Measurements from ENCODE around the gene GGTLC2. TPM values are rescaled to one million over a fixed set of nuclear protein-coding genes. Genes with fewer than 3 reads are reported as not detected.

Gene GGTLC2
- total RNA-seq, 1 experiment from 2014 or later: not detected

- H3K27me3 Mint-ChIP-seq (ENCODE audit: unreplicated experiment): no peaks in the 10 kb centered on the region
These were observed 51.7 kb downstream of the GGTLC2 start for GRCh38 chr22:22696104-22696503.

More at GRCh38 chr22:22696104-22696503, 51.7 kb downstream of the GGTLC2 start:
- intact Hi-C loops (cut with micrococcal nuclease; ENCODE audit: unreplicated experiment): no loop called here
- CTCF ChIA-PET: no interaction called here
- H3K36me3 Mint-ChIP-seq (ENCODE audit: insufficient read depth, unreplicated experiment): peaks cover 11% of the 10 kb centered on the region
- H3K9me3 Mint-ChIP-seq (ENCODE audit: low read depth, unreplicated experiment): no peaks in the 10 kb centered on the region
- peaks cover 47% of the 10 kb centered on the region for H3K4me1 Mint-ChIP-seq (ENCODE audit: low read depth, unreplicated experiment)
- TF ChIP-seq CTCF (IDR thresholded peaks at IDR 0.05; ENCODE audit: unreplicated experiment): no peak
- no peak for DNase-seq
- H3K4me3 Mint-ChIP-seq (ENCODE audit: low read depth, unreplicated experiment): no peak overlapping the region
- no TSS peak for BruUV-seq (replicated peaks)
- no peak overlapping the region for H3K27ac Mint-ChIP-seq (ENCODE audit: unreplicated experiment)

Other genes starting within 250 kb of the GGTLC2 start
- 4.0 and 4.6 TPM in 2 replicates for gene ZNF280B, start 135.9 kb upstream of the GGTLC2 start, total RNA-seq (2022)
- gene ZNF280A, start 124.3 kb upstream of the GGTLC2 start, total RNA-seq (2022): not detected in 2 replicates
- 2.6 and 5.1 TPM in 2 replicates for gene PRAME, start 85.3 kb upstream of the GGTLC2 start, total RNA-seq (2022)
- gene IGLL5, start 243.2 kb downstream of the GGTLC2 start, total RNA-seq (2022): not detected in 2 replicates